ENCODE results near the gene ATP6V0B. TPM values are rescaled to one million over a fixed set of nuclear protein-coding genes. Genes with fewer than 3 reads are reported as not detected.

Gene ATP6V0B
- total and polyA plus RNA-seq, 2 experiments from 2014 or later = 112 to 142 TPM

DNA sequence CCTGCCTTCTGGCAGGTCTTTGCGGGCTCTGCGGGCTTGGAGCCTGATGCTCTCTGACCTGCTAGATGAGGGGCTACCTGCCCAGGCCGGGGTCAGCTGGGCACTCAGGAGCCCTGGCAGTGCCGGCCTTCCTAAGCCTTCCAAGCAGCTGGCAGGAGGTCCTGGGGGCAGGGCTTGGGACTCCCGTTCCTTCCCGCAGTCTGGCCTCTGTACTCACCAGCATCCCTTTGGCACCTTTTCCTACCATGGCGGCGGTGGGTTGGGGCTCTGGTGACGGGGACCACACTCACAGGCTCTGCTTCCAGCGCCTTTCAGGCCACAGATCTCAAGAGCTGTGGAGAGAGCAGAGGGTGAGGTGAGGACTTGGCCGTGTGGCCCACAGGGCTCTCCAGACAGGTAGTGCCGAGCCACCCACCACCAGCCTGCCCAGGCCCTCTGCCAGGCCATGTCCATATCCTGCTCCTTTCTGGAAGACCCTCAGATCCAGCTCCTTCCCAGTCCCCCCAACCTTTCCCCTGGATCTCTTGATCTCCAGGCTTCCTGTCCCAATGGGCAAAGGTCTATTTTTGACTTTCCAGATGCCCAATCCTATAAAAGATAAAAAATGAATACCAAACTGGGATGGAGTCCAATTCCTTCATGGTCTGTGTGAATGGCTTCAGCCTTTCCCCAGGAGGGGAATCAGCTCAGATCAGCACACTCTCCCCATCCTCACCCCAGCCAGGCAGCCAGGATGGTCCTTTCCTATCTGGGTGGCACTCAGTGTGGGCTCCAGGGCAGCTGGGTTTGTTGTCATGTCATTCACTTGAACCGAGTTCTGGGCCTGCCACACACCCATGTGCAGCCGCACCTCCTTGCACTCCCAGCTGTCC lies 49.5 kb downstream of the ATP6V0B start (continued):
- TF ChIP-seq ZNF114 (CRISPR knock-in tag; IDR thresholded peaks at IDR 0.05) (no peak), CREB1 (CRISPR knock-in tag; IDR thresholded peaks at IDR 0.05; ENCODE audit: low read depth) (no peak)
- TF ChIP-seq, protein P1, sequence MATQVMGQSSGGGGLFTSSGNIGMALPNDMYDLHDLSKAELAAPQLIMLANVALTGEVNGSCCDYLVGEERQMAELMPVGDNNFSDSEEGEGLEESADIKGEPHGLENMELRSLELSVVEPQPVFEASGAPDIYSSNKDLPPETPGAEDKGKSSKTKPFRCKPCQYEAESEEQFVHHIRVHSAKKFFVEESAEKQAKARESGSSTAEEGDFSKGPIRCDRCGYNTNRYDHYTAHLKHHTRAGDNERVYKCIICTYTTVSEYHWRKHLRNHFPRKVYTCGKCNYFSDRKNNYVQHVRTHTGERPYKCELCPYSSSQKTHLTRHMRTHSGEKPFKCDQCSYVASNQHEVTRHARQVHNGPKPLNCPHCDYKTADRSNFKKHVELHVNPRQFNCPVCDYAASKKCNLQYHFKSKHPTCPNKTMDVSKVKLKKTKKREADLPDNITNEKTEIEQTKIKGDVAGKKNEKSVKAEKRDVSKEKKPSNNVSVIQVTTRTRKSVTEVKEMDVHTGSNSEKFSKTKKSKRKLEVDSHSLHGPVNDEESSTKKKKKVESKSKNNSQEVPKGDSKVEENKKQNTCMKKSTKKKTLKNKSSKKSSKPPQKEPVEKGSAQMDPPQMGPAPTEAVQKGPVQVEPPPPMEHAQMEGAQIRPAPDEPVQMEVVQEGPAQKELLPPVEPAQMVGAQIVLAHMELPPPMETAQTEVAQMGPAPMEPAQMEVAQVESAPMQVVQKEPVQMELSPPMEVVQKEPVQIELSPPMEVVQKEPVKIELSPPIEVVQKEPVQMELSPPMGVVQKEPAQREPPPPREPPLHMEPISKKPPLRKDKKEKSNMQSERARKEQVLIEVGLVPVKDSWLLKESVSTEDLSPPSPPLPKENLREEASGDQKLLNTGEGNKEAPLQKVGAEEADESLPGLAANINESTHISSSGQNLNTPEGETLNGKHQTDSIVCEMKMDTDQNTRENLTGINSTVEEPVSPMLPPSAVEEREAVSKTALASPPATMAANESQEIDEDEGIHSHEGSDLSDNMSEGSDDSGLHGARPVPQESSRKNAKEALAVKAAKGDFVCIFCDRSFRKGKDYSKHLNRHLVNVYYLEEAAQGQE (IDR thresholded peaks at IDR 0.05; ENCODE audit: unreplicated experiment) = no peak

DNA sequence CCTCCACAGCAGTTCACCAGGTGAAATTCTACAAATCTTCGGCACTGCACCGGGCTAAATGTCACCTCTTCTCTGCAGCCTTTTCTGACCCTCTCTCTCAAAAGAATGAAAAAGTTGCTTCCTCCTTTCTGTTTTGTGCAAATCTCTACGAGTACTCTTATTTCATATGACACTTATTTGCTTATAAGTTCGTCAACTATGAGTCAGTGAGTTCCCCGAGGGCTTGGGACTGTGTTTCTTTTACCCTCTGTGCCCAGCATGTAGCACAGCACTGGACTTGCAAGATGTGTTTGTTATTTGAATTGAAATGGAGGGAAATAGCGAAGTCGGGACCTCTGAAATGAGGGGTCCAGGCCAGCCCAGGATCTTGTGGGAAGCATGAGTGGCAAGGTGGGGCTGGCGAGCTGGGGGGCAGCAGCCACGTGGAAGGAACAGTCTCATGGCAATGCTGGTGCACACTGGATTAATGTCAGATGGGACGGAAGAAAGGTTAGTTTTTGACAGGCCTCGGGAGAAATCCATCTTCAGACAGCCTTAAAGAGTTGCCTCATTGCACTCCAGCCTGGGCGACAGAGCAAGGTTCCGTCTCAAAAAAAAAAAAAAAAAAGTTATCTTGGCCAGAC lies 50.3 kb downstream of the ATP6V0B start:
- peaks cover 36% of the 10 kb centered on the region for H3K4me1 Mint-ChIP-seq
- H3K79me2 ChIP-seq (replicated peaks; ENCODE audit: insufficient read depth) = peaks cover 37% of the 10 kb centered on the region
- H3K36me3 ChIP-seq (ENCODE audit: insufficient read depth) = no peaks in the 10 kb centered on the region; the same call in 1 of the 2 replicates
- H3K27ac Mint-ChIP-seq = no peak overlapping the region
- H3K4me3 Mint-ChIP-seq = no peak overlapping the region; the same call in 2 of the 3 replicates
- no peaks in the 10 kb centered on the region for H3K9me2 ChIP-seq (ENCODE audit: insufficient read depth)
- no peak overlapping the region for H3K4me3 ChIP-seq
- H3K27ac ChIP-seq (ENCODE audit: low read depth) = no peak overlapping the region
- DNase-seq (ENCODE audit: low spot score) (no peak), ATAC-seq (no peak)
- no peaks in the 10 kb centered on the region for H3K27me3 ChIP-seq (ENCODE audit: insufficient read depth)
- H4K20me1 ChIP-seq (replicated peaks; ENCODE audit: insufficient read depth) = no peaks in the 10 kb centered on the region; the same call in 1 of the 2 replicates
- H3K4me2 ChIP-seq = no peak overlapping the region
- H3F3A ChIP-seq (replicated peaks; ENCODE audit: low read depth) = peaks cover 10% of the 10 kb centered on the region; the same call in 1 of the 2 replicates
- peaks cover 9% of the 10 kb centered on the region for H3K27me3 Mint-ChIP-seq (ENCODE audit: insufficient read depth, low read depth, poor library complexity)
- peaks cover 12% of the 10 kb centered on the region; the same call in 1 of the 2 replicates for H3K4me1 ChIP-seq (ENCODE audit: insufficient read depth)
- peaks cover 4% of the 10 kb centered on the region; the same call in 1 of the 3 replicates for H3K9me3 Mint-ChIP-seq
- H3K36me3 Mint-ChIP-seq (ENCODE audit: low read depth) = peaks cover 68% of the 10 kb centered on the region
- no peak overlapping the region for H2AFZ ChIP-seq
- TF ChIP-seq, protein P1 (IDR thresholded peaks at IDR 0.05; ENCODE audit: unreplicated experiment) = no peak
- no peak for TF ChIP-seq EZH2phosphoT487 (IDR thresholded peaks at IDR 0.05; ENCODE audit: unreplicated experiment)
- TF ChIP-seq, protein P2, sequence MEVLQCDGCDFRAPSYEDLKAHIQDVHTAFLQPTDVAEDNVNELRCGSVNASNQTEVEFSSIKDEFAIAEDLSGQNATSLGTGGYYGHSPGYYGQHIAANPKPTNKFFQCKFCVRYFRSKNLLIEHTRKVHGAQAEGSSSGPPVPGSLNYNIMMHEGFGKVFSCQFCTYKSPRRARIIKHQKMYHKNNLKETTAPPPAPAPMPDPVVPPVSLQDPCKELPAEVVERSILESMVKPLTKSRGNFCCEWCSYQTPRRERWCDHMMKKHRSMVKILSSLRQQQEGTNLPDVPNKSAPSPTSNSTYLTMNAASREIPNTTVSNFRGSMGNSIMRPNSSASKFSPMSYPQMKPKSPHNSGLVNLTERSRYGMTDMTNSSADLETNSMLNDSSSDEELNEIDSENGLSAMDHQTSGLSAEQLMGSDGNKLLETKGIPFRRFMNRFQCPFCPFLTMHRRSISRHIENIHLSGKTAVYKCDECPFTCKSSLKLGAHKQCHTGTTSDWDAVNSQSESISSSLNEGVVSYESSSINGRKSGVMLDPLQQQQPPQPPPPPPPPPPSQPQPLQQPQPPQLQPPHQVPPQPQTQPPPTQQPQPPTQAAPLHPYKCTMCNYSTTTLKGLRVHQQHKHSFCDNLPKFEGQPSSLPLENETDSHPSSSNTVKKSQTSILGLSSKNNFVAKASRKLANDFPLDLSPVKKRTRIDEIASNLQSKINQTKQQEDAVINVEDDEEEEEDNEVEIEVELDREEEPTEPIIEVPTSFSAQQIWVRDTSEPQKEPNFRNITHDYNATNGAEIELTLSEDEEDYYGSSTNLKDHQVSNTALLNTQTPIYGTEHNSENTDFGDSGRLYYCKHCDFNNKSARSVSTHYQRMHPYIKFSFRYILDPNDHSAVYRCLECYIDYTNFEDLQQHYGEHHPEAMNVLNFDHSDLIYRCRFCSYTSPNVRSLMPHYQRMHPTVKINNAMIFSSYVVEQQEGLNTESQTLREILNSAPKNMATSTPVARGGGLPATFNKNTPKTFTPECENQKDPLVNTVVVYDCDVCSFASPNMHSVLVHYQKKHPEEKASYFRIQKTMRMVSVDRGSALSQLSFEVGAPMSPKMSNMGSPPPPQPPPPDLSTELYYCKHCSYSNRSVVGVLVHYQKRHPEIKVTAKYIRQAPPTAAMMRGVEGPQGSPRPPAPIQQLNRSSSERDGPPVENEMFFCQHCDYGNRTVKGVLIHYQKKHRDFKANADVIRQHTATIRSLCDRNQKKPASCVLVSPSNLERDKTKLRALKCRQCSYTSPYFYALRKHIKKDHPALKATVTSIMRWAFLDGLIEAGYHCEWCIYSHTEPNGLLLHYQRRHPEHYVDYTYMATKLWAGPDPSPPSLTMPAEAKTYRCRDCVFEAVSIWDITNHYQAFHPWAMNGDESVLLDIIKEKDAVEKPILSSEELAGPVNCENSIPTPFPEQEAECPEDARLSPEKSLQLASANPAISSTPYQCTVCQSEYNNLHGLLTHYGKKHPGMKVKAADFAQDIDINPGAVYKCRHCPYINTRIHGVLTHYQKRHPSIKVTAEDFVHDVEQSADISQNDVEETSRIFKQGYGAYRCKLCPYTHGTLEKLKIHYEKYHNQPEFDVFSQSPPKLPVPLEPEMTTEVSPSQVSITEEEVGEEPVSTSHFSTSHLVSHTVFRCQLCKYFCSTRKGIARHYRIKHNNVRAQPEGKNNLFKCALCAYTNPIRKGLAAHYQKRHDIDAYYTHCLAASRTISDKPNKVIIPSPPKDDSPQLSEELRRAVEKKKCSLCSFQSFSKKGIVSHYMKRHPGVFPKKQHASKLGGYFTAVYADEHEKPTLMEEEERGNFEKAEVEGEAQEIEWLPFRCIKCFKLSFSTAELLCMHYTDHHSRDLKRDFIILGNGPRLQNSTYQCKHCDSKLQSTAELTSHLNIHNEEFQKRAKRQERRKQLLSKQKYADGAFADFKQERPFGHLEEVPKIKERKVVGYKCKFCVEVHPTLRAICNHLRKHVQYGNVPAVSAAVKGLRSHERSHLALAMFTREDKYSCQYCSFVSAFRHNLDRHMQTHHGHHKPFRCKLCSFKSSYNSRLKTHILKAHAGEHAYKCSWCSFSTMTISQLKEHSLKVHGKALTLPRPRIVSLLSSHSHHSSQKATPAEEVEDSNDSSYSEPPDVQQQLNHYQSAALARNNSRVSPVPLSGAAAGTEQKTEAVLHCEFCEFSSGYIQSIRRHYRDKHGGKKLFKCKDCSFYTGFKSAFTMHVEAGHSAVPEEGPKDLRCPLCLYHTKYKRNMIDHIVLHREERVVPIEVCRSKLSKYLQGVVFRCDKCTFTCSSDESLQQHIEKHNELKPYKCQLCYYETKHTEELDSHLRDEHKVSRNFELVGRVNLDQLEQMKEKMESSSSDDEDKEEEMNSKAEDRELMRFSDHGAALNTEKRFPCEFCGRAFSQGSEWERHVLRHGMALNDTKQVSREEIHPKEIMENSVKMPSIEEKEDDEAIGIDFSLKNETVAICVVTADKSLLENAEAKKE (CRISPR knock-in tag; IDR thresholded peaks at IDR 0.05) = no peak
- no peak for TF ChIP-seq EZH2 (IDR thresholded peaks at IDR 0.05; ENCODE audit: low read depth, unreplicated experiment)
- no peak for TF ChIP-seq STAT1 (IDR thresholded peaks at IDR 0.05; ENCODE audit: unreplicated experiment)
- TF ChIP-seq NANOG (IDR thresholded peaks at IDR 0.05; ENCODE audit: borderline replicate concordance) = no peak
